ENCODE measurements around the gene PSMA6.
A peak's percentile ranks its signal among the peaks of the same experiment; 100 is the strongest.
"Not testable (repeated sequence)": the region's sequence is repeated elsewhere in the genome, so short reads cannot be mapped to it uniquely, and the experiment has no call there.

PSMA6 gene

DNA sequence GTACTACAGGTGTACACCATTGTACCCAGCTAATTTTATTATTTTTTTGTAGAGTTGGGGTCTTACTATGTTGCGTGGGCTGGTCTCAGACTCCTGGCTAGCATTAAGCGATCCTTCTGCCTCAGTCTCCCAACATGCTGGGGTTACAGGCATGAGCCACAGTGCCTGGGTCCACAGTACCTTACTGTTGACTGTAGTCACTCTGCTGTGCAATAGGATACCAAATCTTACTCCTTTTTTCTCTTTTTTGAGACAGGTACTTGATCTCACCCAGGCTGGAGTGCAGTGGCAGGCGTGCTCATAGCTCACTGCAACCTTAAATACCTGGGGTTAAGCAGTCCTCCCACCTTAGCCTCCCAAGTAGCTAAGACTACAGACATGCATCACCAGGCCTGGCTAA is 25.6 kb downstream of the PSMA6 start:
- H2AFZ ChIP-seq (ENCODE audit: low read length, unreplicated experiment), result no peak overlapping the region
- no peaks in the 10 kb centered on the region for H3K27me3 ChIP-seq (ENCODE audit: insufficient read depth, low read length)
- no peaks in the 10 kb centered on the region for H3K79me2 ChIP-seq (ENCODE audit: control insufficient read depth, insufficient read depth, low read length, unreplicated experiment)
- peaks cover 25% of the 10 kb centered on the region for H3K36me3 ChIP-seq (ENCODE audit: insufficient read depth, low read length)
- H3K4me3 ChIP-seq (ENCODE audit: low read depth, low read length), result no peak overlapping the region
- no peaks in the 10 kb centered on the region for H3K4me1 ChIP-seq (ENCODE audit: control insufficient read depth, insufficient read depth, low read length, unreplicated experiment)
- H3K27ac ChIP-seq (ENCODE audit: low read depth, low read length), result no peak overlapping the region

DNA sequence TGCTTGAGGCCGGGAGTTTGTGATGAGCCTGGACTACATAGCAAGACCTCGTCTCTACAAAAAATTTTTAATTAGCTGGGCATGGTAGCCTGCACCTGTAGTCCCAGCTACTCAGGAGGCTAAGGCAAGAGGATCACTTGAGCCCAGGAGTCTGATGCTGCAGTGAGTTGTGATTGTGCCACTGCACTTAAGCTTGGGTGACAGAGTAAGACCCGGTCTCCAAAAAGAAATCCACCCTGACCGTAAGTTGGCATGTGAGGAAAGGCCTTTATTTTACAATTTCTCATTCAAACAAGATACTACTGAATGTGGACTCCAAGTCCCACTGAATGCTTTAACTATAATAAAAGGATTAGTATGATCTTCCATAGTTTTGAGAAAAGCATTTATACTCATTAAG is 27.3 kb downstream of the PSMA6 start:
- Histone ChIP-seq H3K4me1 (ENCODE audit: control insufficient read depth, insufficient read depth, low read length, unreplicated experiment) (no peaks in the 10 kb centered on the region), H3K36me3 (ENCODE audit: insufficient read depth, low read length) (peaks cover 17% of the 10 kb centered on the region), H2AFZ (ENCODE audit: low read length, unreplicated experiment) (no peak overlapping the region), H3K27me3 (ENCODE audit: insufficient read depth, low read length) (no peaks in the 10 kb centered on the region), H3K79me2 (ENCODE audit: control insufficient read depth, insufficient read depth, low read length, unreplicated experiment) (no peaks in the 10 kb centered on the region), H3K27ac (ENCODE audit: low read depth, low read length) (no peak overlapping the region), H3K4me3 (ENCODE audit: low read depth, low read length) (no peak overlapping the region)

- H3K36me3 ChIP-seq (ENCODE audit: insufficient read depth, low read length), result peaks cover 9% of the 10 kb centered on the region; the same call in 1 of the 2 replicates
- H2AFZ ChIP-seq (ENCODE audit: low read length, unreplicated experiment), result no peak overlapping the region
- H3K27me3 ChIP-seq (ENCODE audit: insufficient read depth, low read length), result no peaks in the 10 kb centered on the region
- H3K79me2 ChIP-seq (ENCODE audit: control insufficient read depth, insufficient read depth, low read length, unreplicated experiment), result no peaks in the 10 kb centered on the region
- no peaks in the 10 kb centered on the region for H3K4me1 ChIP-seq (ENCODE audit: control insufficient read depth, insufficient read depth, low read length, unreplicated experiment)
- no peak overlapping the region for H3K4me3 ChIP-seq (ENCODE audit: low read depth, low read length)
- H3K27ac ChIP-seq (ENCODE audit: low read depth, low read length), result no peak overlapping the region
Measured at GRCh38 chr14:35320472-35320871, 28.3 kb downstream of the PSMA6 start.

GRCh38 chr14:35326375-35326774 is 34.2 kb downstream of the PSMA6 start:
- no peak overlapping the region for H3K4me3 ChIP-seq (ENCODE audit: low read depth, low read length)
- no peaks in the 10 kb centered on the region for H3K36me3 ChIP-seq (ENCODE audit: insufficient read depth, low read length)
- H3K27me3 ChIP-seq (ENCODE audit: insufficient read depth, low read length), result no peaks in the 10 kb centered on the region
- H2AFZ ChIP-seq (ENCODE audit: low read length, unreplicated experiment), result no peak overlapping the region
- no peaks in the 10 kb centered on the region for H3K4me1 ChIP-seq (ENCODE audit: control insufficient read depth, insufficient read depth, low read length, unreplicated experiment)
- H3K27ac ChIP-seq (ENCODE audit: low read depth, low read length), result no peak overlapping the region
- no peaks in the 10 kb centered on the region for H3K79me2 ChIP-seq (ENCODE audit: control insufficient read depth, insufficient read depth, low read length, unreplicated experiment)

DNA sequence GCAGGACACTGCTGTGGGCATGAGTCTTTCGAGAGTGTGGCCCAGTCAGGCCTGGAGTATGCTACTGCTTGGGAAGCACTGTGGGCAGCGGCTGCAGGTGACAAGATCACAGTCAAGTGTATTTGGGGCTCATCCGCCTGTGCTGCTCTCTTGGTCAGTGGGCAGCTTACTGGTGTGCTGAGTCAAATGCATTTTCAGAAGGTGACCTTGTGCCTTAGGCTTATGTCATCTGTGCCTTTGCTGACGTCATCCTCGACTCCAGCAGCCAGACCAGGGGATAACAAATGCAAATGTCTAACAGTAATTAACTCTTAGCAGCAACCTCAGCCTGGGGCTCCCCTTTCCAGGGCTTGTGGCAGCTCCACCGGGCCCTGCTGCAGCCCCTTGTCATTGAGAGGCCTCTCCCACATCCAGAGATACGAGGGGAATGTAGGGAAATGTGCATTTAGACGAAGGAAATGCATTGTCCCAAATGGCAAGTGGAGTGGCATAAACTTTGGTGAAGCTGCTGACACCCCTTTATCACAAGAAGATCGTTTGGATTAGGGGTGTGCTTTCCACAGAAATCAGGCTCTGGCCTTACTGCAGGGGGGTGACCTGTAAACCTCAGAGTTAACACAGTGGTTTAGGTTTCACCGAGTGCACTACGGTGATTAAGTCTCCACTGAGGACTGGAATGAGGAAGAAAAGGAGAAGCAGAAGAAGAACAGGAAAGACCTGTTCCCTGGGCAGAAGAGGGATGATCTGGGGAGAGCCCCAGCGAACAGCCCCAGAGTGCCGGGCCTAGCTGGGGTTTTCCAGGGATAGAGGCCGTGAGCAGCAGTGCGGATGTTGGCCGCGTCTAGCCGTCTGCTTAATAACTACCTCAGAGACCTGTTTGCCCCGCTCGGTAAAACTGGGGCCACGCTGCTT is 39.7 kb downstream of the PSMA6 start:
- no peaks in the 10 kb centered on the region for H3K79me2 ChIP-seq (ENCODE audit: control insufficient read depth, insufficient read depth, low read length, unreplicated experiment)
- H3K36me3 ChIP-seq (ENCODE audit: insufficient read depth, low read length), result no peaks in the 10 kb centered on the region
- H2AFZ ChIP-seq (ENCODE audit: low read length, unreplicated experiment), result no peak overlapping the region
- no peak overlapping the region for H3K4me3 ChIP-seq (ENCODE audit: low read depth, low read length)
- H3K27me3 ChIP-seq (ENCODE audit: insufficient read depth, low read length), result no peaks in the 10 kb centered on the region
- H3K4me1 ChIP-seq (ENCODE audit: control insufficient read depth, insufficient read depth, low read length, unreplicated experiment), result peaks cover 37% of the 10 kb centered on the region
- H3K27ac ChIP-seq (ENCODE audit: low read depth, low read length), result no peak overlapping the region

GRCh38 chr14:35332517-35333263 is 40.5 kb downstream of the PSMA6 start:
- Histone ChIP-seq H3K27ac (ENCODE audit: low read depth, low read length) (no peak overlapping the region), H3K27me3 (ENCODE audit: insufficient read depth, low read length) (no peaks in the 10 kb centered on the region), H2AFZ (ENCODE audit: low read length, unreplicated experiment) (no peak overlapping the region), H3K79me2 (ENCODE audit: control insufficient read depth, insufficient read depth, low read length, unreplicated experiment) (no peaks in the 10 kb centered on the region), H3K36me3 (ENCODE audit: insufficient read depth, low read length) (no peaks in the 10 kb centered on the region), H3K4me1 (ENCODE audit: control insufficient read depth, insufficient read depth, low read length, unreplicated experiment) (peaks cover 45% of the 10 kb centered on the region), H3K4me3 (ENCODE audit: low read depth, low read length) (no peak overlapping the region)

DNA sequence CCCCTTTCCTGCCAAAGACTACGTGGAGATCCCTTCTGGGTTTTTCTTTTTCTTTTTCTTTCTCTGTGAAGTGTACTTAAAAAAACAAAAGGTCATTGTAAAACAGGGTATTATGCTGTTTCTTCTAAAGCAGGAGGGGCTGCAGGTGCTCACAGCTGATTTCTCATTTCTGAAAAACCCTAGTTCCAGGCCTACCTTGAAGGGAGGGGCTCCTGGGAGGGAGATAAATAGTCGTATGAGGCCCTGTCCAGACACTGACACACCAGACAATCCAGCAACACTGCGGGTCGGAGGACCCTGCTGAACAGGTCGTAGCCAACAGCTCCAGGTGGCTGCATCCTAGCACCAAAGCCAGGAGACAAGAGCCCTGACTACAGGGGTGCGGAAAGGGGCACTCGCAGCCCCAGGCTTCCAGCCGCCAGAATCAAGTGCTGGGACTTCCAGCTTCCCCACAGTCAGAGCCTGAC is 41.1 kb downstream of the PSMA6 start:
- no peaks in the 10 kb centered on the region for H3K27me3 ChIP-seq (ENCODE audit: insufficient read depth, low read length)
- peaks cover 48% of the 10 kb centered on the region for H3K4me1 ChIP-seq (ENCODE audit: control insufficient read depth, insufficient read depth, low read length, unreplicated experiment)
- H3K79me2 ChIP-seq (ENCODE audit: control insufficient read depth, insufficient read depth, low read length, unreplicated experiment), result no peaks in the 10 kb centered on the region
- no peaks in the 10 kb centered on the region for H3K36me3 ChIP-seq (ENCODE audit: insufficient read depth, low read length)
- H3K27ac ChIP-seq (ENCODE audit: low read depth, low read length), result no peak overlapping the region
- H2AFZ ChIP-seq (ENCODE audit: low read length, unreplicated experiment), result no peak overlapping the region
- H3K4me3 ChIP-seq (ENCODE audit: low read depth, low read length), result no peak overlapping the region

- Histone ChIP-seq H3K27ac (ENCODE audit: low read depth, low read length) (no peak overlapping the region), H3K4me3 (ENCODE audit: low read depth, low read length) (no peak overlapping the region), H3K4me1 (ENCODE audit: control insufficient read depth, insufficient read depth, low read length, unreplicated experiment) (peaks cover 48% of the 10 kb centered on the region), H3K36me3 (ENCODE audit: insufficient read depth, low read length) (no peaks in the 10 kb centered on the region), H2AFZ (ENCODE audit: low read length, unreplicated experiment) (no peak overlapping the region), H3K27me3 (ENCODE audit: insufficient read depth, low read length) (no peaks in the 10 kb centered on the region), H3K79me2 (ENCODE audit: control insufficient read depth, insufficient read depth, low read length, unreplicated experiment) (no peaks in the 10 kb centered on the region)
Measured at GRCh38 chr14:35333797-35334743, 41.9 kb downstream of the PSMA6 start.

- peaks cover 48% of the 10 kb centered on the region for H3K4me1 ChIP-seq (ENCODE audit: control insufficient read depth, insufficient read depth, low read length, unreplicated experiment)
Measured at GRCh38 chr14:35335388-35336092, 43.4 kb downstream of the PSMA6 start.

GRCh38 chr14:35336171-35336493 is 44.0 kb downstream of the PSMA6 start:
- not testable (repeated sequence) for H3K4me3 ChIP-seq (ENCODE audit: low read depth, low read length); H3K36me3 ChIP-seq (ENCODE audit: insufficient read depth, low read length); H3K27me3 ChIP-seq (ENCODE audit: insufficient read depth, low read length); H3K79me2 ChIP-seq (ENCODE audit: control insufficient read depth, insufficient read depth, low read length, unreplicated experiment)
- Histone ChIP-seq H2AFZ (ENCODE audit: low read length, unreplicated experiment) (peak overlapping the region; percentile 77), H3K4me1 (ENCODE audit: control insufficient read depth, insufficient read depth, low read length, unreplicated experiment) (peaks cover 52% of the 10 kb centered on the region), H3K27ac (ENCODE audit: low read depth, low read length) (peak overlapping the region; percentile 80)

More at GRCh38 chr14:35335388-35336092, 43.4 kb downstream of the PSMA6 start:
- H3K36me3 ChIP-seq (ENCODE audit: insufficient read depth, low read length), result no peaks in the 10 kb centered on the region
- H2AFZ ChIP-seq (ENCODE audit: low read length, unreplicated experiment), result no peak overlapping the region
- H3K79me2 ChIP-seq (ENCODE audit: control insufficient read depth, insufficient read depth, low read length, unreplicated experiment), result no peaks in the 10 kb centered on the region
- no peaks in the 10 kb centered on the region for H3K27me3 ChIP-seq (ENCODE audit: insufficient read depth, low read length)
- peak overlapping the region; percentile 80 for H3K27ac ChIP-seq (ENCODE audit: low read depth, low read length)
- H3K4me3 ChIP-seq (ENCODE audit: low read depth, low read length), result no peak overlapping the region

Data from ACC112 (cell line).